ENCODE measurements around the gene NDRG3.
"Not testable (repeated sequence)": the region's sequence is repeated elsewhere in the genome, so short reads cannot be mapped to it uniquely, and the experiment has no call there.

Gene NDRG3

DNA sequence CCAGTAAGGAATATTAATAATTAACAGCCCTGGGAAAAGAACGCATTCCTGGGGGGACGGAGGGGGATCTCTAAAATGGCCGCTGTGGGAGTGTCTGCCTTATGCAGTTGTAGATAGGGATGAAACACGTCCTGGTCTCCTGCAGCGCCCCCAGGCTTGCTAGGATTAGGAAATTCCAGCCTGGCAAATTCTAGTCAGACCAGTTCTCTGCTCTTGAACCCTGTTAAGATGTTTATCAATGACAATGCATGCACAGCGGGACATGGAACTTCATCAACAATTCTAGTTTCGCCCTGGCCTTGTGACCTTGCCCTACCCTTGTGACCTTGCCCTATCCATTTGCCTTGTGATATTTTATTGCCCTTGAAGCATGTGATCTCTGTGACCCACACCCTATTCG lies 50.4 kb downstream of the NDRG3 start:
- not testable (repeated sequence) for DNase-seq

DNA sequence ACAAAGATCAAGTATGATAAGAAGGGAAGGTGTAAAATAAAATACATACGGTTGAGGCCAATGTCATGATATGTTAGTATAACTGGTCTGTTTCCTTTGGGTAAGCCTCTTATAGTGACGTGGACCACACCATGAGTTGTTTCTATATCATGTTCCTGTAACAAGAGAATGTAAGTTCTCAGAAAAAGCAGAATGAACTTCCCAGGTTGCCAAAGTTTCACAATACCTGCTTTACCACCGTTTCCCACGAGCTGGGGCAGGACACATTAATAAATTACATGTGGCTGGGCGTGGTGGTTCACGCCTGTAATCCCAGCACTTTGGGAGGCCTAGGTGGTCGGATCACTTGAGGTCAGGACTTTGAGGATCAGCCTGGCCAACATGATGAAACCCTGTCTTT lies 57.3 kb downstream of the NDRG3 start:
- DNase-seq, result no peak

- DNase-seq, result no peak
These were observed 58.0 kb downstream of the NDRG3 start for GRCh38 chr20:36687850-36688249.

DNA sequence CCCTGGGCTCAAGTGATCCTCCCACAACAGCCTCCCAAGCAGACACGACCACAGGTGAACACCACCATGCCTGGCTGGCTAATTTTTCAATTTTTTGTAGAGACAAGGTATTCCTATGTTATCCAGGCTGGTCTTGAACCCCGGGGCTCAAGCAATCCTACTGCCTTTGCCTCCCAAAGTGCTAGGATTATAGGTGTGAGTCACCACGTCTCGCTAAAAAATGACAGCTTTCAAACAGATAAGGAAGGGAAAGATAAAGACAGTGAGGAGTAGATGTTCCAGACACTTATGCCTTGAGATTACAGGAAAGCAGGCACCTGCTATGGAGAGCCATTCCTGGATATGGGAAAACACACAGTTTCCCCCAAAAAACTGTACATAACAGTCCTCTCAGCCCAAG lies 58.9 kb downstream of the NDRG3 start:
- DNase-seq, result no peak

DNA sequence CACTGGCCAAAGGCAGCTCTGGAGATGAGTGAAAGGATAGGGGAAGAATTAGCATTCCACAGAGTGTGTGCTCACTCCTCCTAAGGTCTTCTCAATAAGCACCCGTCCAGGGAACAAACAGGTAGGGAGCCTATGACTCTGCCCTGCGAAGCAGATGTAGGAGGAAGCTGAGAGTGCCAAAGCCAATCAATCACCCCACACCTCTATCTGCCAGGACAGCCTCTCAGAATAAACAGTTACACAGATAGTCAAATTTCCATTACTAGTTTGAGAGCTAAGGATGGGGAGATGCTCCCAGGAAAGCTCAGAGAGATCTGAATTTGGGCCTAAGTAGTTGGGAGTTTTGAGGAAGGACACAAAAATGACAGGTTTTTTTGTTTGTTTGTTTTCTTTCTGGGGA lies 59.4 kb downstream of the NDRG3 start:
- DNase-seq, result no peak

- no peak for DNase-seq
These were observed 61.1 kb downstream of the NDRG3 start for GRCh38 chr20:36684747-36685146.

GRCh38 chr20:36682311-36682710 lies 63.6 kb downstream of the NDRG3 start:
- DNase-seq, result no peak

GRCh38 chr20:36677422-36677771 lies 68.5 kb downstream of the NDRG3 start:
- no peak for DNase-seq

DNA sequence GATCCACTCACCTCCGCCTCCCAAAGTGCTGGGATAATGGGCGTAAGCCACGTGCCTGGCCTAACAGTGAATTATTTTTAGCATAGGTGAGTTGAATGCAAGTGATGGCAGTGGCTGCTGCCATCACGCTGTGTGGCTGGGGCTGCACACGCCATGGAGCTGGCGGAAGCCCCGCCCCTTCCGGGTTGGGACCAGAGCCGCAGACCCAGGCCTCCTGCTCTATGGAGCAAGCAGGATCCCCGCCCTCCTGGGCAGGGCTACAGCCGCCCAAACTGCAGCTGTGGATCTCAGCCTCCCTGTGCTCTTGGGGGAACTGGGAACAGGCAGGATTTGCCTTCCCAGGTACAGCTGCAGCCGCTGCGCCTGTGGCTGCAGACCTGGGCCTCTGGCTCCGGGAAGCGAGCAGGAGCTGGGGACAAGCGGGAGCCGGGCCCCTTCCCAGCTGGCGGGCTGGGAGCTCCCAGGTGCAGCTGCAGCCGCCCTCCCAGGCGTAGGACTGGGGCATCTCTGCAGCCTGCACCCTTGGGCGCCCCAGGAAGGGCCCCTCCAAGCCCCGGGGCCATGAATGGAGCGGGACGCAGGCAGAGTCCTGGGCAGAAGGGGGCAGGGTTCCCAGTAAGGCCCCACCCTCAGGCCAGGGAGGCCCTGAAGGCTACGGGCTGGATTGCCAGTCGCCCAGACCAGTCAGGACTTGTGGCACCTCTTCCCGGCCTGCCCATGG lies 69.0 kb downstream of the NDRG3 start:
- no peak for DNase-seq

GRCh38 chr20:36675545-36675944 lies 70.3 kb downstream of the NDRG3 start:
- not testable (repeated sequence) for DNase-seq

GRCh38 chr20:36672991-36673390 lies 72.9 kb downstream of the NDRG3 start:
- DNase-seq, result no peak

GRCh38 chr20:36670665-36671357 lies 75.1 kb downstream of the NDRG3 start:
- no peak for DNase-seq

DNA sequence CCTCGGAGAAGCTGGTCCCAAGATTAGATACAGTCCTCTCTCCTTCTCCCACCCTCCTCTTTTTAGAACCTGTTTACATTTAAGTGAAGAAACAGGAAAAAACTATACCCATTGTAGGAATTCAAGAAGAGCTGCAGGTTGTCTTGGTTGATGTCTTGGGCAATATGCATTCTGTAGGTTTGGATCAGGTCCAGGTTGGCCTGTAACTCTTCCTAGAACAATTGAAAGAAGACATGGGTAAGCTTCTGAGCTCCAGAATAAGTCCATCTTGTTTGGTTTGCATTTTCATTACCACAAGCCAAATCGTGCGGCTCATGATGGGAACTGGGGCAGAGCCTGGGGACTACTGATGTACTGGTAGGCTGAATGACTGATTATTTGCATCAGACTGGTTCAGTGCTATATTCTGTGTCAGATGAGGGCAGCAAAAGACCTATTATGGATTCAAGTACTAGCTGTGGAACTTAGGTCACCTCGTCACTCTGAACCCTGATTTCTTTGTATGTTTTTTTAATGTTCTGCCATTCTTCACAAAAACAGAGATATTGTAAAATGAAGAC lies 79.6 kb downstream of the NDRG3 start:
- DNase-seq, result no peak

DNA sequence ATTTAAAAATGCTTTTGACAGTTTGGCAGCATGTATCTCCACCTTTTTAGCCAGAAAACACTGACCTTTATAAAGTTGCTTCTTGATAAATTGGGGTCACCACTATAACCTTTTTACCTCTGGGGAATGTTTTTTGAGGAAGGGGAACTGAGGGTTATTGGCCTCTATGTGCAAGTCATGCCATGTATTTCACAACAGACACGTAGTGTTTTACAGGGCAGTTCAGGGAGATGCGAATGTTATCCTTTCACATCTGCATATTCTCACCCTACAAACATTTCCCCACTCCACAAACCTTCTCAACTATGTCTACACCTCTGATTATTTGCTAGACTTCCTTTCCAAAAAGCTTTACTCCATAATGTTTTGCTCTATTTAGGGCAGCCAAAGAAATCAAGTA lies 82.9 kb downstream of the NDRG3 start:
- DNase-seq, result no peak

DNA sequence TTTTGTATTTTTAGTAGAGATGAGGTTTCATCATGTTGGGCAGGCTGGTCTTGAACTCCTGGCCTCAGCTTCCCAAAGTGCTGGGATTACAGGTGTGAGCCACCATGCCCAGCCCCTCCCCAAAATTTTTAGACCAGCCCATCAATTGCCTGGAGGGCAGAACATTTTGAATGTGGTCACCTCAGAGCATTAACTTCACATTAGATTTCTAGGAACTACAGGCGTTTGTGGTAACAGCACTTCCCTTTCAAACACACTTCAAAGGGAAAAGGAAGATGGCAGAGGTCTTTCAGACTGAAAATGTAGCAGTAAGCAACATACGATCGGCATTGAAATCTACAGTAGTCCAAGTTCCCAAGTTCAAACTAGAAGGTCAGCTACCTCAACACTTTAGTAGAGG lies 87.6 kb downstream of the NDRG3 start:
- no peak for DNase-seq

DNA sequence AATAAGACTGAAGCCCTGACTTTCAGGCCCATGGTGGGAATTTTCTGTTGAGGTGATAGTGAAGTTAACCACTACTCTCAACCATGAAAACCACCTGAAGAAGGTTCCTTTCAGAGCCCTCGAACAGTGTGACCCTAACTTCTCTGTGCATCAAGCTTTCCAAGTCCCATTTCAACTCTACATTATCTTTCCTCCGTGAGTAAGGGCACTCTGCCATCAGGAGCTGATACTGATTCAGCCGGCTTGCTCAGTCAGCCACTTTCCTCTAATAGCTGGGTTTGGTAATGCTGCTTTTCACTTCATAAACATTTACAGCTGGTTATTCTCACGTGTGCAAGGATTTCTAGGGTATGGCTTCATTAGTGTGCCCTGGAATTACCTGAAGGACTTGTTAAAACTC lies 89.2 kb downstream of the NDRG3 start:
- no peak for DNase-seq

GRCh38 chr20:36655004-36655403 lies 90.9 kb downstream of the NDRG3 start:
- DNase-seq, result no peak

DNA sequence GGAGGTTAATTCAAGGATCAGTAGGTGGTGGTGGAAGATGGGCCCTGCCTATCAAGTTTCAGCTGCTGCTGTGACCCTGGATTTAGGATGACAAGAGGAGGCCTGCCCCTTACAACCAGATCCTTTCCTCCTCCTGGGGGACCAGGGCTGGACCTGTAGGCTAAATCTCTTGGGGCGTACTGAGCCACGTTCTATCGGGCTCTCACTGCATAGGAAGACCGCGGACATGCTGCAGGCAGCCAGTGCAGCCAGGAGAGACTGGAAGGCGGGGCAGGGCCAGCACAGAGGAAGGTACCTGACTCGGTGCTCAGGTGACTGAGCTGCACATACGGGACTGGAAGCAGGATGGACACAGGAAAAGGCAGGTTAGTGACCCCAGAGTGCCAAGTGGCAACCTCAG lies 91.4 kb downstream of the NDRG3 start:
- DNase-seq, result no peak

- DNase-seq, result no peak
These were observed 92.4 kb downstream of the NDRG3 start for GRCh38 chr20:36653456-36653855.

- DNase-seq, result no peak
These were observed 98.4 kb downstream of the NDRG3 start for GRCh38 chr20:36647196-36648121.

GRCh38 chr20:36646678-36647077 lies 99.2 kb downstream of the NDRG3 start:
- DNase-seq, result no peak

DNA sequence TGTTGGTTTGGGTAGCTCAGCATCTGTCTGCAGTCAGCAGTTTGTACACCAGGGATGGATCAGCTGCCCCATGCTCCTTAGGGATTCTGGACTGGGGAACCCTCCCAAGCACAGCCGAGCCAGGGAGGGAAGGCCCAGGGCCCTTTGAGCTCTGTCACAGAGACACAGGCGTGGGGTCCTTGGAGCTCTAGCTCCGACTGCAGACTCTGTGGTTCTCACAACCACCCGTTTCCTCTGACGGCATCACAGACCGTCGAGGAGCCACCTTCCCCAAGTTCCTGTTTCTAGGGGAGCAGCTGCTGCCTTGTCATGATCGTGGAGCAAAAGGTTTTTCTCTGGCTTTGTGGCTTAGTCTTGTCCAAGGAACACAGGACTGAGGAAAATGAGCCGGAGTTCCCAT lies 99.9 kb downstream of the NDRG3 start, which contains the start of gene SLA2:
Gene SLA2 (minus strand): TSS at position 199 of the 400 bp plus-strand sequence. CDS start 4,861 bp downstream, outside the sequence.
- no peak for DNase-seq

Data from anterior cingulate cortex (tissue), 58 donors.